GM10847 (cell line): ENCODE results near the gene PLCL2.

ENCODE experiments used
- POLR2A ChIP-seq: IDR thresholded peaks from 2 replicates; pipeline ENCODE4 v1.6.1; 2011; ENCODE audit not compliant: insufficient read length; ENCODE audit errors: extremely low read depth

PLCL2 gene

DNA sequence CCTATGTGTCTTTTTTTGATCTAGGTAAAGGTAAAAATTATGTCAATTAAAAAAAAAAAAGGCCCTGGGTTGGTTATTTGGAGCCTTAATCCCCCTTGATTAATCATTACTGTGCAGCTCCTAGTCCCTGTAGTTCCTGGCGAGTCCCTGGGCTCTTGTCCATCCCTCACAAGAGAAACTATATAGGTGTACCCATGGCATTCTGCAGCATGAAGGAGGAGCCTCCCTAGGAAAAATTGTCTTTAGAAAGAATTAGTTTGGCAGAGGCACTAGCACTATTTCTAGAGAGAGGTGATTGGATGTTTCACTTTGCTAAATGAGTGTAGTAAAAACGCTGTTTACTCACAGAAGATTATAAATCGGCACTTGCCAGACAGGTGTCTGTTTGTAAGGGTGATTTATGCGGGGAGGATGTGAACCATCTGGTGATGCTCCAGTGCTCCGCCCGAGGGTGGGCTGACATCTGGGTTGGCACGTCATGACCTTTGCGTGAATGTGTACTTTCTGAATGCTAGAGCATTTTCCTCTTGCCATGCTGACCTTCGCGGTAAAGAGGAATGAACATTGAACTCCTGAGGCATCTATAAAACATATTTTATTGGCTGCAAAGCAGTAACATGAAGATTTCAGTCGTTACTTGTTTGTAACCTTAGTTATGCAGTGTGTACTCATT is 12.6 kb downstream of the PLCL2 start:
- TF ChIP-seq POLR2A = no peak

DNA sequence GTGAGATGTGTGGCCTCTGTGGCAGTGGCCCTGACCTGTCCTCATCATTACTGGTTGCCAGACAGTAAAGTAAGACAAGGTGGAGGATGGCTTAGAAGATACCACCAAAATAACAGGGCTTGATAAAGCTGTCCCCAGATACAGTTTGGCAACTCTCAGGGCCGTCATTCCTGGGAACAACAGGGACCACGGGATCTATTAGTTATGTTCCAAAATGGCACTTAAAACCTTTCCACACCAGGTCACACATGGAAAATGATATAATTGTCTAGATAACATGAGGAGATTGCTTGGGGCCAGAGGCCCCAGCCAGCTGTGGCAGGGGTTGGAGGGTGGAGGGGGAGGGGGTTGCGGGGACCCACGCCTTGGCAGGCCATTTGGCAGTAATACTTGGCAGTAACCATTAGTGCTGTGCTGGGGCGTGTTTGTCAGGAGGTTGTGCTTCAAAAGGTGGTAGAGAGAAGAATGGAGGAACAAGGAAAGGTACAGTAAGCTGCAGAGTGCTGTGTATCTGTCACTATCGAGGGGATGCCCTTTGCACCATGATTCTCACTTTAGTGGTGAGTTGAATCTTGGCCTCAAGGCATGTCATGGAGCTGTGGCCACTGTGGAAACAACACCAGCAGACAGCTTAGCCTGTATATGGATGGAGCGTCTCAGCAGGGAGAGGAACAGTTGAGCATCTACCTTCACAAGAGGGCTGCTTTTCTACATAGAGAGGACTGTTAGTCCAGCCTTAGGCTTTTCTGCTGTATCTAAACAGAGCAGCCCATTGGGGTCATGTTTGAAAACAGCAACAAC is 14.0 kb downstream of the PLCL2 start:
- no peak for TF ChIP-seq POLR2A

DNA sequence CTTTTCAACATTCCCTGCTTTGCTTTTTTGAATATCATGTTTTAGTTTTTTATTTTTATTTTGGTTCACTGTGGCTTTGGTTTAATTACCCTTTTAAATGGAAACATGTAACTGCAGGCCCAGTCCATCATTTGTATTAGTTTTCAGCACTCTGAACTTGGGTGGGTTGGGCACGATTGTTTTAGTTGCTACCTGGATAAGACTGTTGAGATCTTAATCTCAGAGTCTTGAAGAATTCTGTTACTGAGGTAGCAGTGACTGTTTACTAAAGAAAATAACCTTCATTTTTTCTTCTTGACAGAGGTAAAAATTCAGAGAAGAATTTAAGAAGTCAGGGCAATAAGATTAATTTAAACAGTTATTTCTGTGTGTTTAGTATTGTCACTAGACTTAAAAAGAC is 15.2 kb downstream of the PLCL2 start:
- no peak for TF ChIP-seq POLR2A

DNA sequence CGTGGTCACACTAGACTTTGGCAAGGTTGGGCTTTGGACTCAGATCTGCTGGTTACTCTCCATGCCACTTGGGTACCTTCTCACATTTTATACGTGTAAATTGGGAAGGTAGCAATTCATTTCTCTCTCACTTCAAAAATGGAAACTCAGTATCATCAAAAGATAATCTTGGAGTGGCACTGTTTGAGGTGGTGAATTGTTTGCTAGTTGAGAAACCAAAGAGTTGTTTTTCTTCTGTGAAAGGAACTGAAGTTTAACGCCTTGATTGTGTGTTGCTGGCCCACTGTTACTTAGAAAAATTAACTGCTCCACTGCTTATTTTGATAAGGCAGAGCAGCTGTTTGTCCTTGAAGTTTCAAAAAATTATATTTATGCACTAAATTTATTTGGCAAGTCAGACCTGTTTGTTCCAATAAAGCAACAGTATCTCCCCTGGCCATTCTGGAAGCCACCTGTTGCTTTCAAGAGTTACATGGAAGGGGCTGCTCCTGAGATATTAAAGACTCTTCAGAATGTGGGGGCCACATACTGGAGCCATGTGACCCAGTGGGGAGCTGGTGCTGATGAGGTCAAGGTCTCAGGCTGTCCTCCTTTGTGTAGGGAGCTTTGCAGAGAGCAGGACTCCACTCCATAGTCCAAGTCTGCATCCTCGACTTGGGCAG is 16.2 kb downstream of the PLCL2 start:
- no peak for TF ChIP-seq POLR2A

DNA sequence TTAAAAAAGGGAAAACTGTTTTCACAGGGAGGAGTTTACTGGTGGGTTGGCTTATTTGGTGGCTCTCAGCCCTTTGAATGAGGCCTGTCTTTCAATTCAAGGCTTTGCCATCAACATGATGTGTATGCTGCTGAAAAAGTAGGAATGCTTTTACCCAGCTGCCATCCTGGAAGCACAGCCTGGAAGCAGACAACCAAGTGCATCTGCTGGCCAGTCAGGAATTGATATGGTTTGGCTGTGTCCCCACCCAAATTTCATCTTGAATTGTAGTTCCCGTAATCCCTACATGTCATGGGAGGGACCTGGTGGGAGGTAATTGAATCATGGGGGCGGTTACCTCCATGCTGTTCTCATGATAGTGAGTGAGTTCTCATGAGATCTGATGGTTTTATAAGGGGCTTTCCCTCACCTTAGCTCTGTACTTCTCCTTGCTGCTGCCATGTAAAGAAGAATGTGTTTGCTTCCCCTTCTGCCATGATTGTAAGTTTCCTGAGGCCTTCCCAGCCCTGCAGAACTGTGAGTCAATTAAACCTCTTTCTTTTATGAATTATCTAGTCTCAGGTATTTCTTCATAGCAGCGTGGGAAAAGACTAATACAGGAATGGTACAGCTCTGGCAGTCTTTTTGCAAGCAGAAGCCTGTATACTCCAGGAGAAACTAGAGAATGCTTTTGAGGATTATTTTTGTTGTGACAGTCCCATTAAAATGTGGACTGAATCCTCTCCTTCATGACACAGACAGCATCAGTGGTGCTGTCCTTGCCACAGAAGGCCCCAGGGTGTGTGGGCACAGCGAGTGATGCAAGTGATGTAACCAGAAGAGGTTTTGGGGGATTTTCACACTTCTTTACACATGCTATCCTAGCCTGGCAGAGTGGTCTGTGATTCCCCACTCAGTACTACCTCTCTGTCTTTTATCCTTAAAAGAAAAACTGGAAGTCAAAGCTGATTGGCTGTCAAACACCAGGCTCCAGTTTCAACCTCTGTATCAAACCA is 20.0 kb downstream of the PLCL2 start:
- TF ChIP-seq POLR2A = no peak

DNA sequence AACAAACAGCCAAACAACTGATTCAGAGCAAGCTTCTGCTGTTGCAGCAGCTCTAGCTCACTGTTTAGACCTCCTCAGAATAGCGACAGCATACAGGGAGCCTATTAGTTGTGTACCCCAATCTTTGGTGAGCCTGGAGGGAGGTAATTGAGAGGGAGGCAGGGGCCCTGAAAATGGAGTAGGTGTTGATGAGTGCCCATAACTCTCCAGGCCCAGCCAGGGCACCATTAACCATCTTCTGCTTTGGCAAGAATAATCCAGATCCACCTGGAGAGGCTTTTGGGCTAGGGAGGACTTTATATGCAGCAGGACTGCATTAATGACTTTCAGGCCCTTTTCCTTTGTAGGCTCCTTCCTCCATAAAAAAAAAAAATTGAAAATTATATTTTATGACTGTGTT is 20.9 kb downstream of the PLCL2 start:
- no peak for TF ChIP-seq POLR2A

GRCh38 chr3:16906682-16907081 is 21.9 kb downstream of the PLCL2 start:
- TF ChIP-seq POLR2A = no peak

GRCh38 chr3:16907243-16907642 is 22.5 kb downstream of the PLCL2 start:
- no peak for TF ChIP-seq POLR2A

- no peak for TF ChIP-seq POLR2A
Measured at GRCh38 chr3:16908016-16908807, 23.5 kb downstream of the PLCL2 start.

DNA sequence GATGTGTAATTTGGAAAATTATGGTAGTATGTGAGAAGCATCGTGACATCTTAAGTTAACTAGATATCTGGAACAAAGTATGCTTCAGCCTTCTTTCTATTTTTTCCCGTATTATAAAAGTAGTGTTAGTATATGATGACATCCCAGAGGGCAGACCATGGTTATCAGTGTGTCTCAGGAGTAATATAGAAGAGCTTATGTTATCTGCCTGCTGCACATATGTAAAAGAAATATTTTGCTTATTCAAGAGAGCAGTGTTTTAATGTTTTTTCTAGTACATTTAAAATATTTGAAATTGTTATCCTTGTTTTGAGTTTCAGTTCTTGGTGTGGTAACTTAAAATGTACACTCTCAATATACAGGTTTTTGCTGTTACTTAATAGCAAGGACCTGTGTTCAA is 24.1 kb downstream of the PLCL2 start:
- no peak for TF ChIP-seq POLR2A

DNA sequence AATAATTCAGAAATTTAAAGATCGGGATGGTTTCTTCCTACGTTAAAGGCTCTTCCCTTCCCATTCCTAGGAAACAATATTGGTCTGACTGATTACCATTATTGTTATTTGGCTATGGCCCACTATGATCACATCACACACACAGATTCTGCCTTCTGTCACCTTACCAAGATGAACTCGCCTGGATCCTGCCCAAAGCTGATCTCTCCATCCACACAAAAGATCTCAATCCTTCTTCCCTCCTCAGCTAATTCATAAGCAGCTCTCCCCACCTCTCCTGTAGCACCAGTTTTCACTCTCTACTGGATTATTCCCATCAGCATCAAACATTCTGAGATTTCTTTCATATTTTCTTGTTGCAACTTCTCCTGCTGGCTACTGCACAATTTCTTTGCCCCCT is 25.0 kb downstream of the PLCL2 start:
- no peak for TF ChIP-seq POLR2A

- no peak for TF ChIP-seq POLR2A
Measured at GRCh38 chr3:16910207-16910606, 25.5 kb downstream of the PLCL2 start.

- no peak for TF ChIP-seq POLR2A
Measured at GRCh38 chr3:16911916-16912315, 27.2 kb downstream of the PLCL2 start.
